H1 (cell line): ENCODE data around the gene CTLA4. TPM values are rescaled to one million over a fixed set of nuclear protein-coding genes. Genes with fewer than 3 reads are reported as not detected.

Source experiments
- CBX5 ChIP-seq: fragments of 300-800, 300-1000 bp; sonication (generic); IDR thresholded peaks from 2 replicates; pipeline ENCODE4 v1.7.1; 2016; ENCODE audit warnings: antibody characterized with exemption, low read length, low read depth
- CHD7 ChIP-seq: fragments of 300-600 bp; sonication (generic); IDR thresholded peaks from 2 replicates; pipeline ENCODE4 v1.7.1; 2012; ENCODE audit warnings: low read length, moderate library complexity, mild to moderate bottlenecking, inconsistent platforms; ENCODE audit not compliant: insufficient replicate concordance
- CTBP2 ChIP-seq: IDR thresholded peaks from 2 replicates; pipeline ENCODE4 v1.7.0; 2011; ENCODE audit warnings: borderline replicate concordance, mild to moderate bottlenecking, moderate library complexity, mixed read lengths, low read length; ENCODE audit not compliant: insufficient read depth, insufficient read length
- GTF2F1 ChIP-seq: IDR thresholded peaks from 2 replicates; pipeline ENCODE4 v1.6.1; 2012; ENCODE audit warnings: low read depth, low read length, improper control_type of control experiment, borderline replicate concordance
- KDM1A ChIP-seq: fragments of 200-600, 300-600 bp; sonication (generic); IDR thresholded peaks from 2 replicates; pipeline ENCODE4 v1.7.1; 2016; ENCODE audit warnings: mild to moderate bottlenecking, low read length, borderline replicate concordance
- POLR2A ChIP-seq, 2 experiments: IDR thresholded peaks; 1 replicate in 1 of 2; 2 replicates in 1 of 2; pipeline ENCODE4 v1.6.1; 2011; ENCODE audit warnings: low read depth in 2 of 2, low read length in 2 of 2, mild to moderate bottlenecking in 2 of 2; ENCODE audit errors: control extremely low read depth in 1 of 2
- POLR2AphosphoS5 ChIP-seq: IDR thresholded peaks from 2 replicates; pipeline ENCODE4 v1.6.1; 2011; ENCODE audit warnings: low read depth, low read length
- SAP30 ChIP-seq: fragments of 300-600 bp; sonication (generic); IDR thresholded peaks from 2 replicates; pipeline ENCODE4 v1.7.1; 2012; ENCODE audit warnings: low read length, moderate library complexity, mild to moderate bottlenecking, inconsistent platforms; ENCODE audit not compliant: insufficient read depth, insufficient replicate concordance
- YY1 ChIP-seq: IDR thresholded peaks from 2 replicates; pipeline ENCODE4 v1.6.1; 2011; ENCODE audit warnings: low read depth, mild to moderate bottlenecking, low read length
- polyA plus RNA-seq, 7 experiments: library from polyadenylated mRNA; depleted of rRNA in 3 of 7; stranded (reverse) in 5 of 7; unstranded in 2 of 7; fragments of >200 nt in 5 of 7; fragments of 200-250 nt in 2 of 7; gene quantifications; 1 replicate in 5 of 7; 2 replicates in 1 of 7; 4 replicates in 1 of 7; pipeline versions ENCODE4 v1.2.1 to v1.2.3, GENCODE V29; 2011 to 2013; ENCODE audit warnings: missing spikeins in 2 of 7, mixed read lengths in 2 of 7
- total RNA-seq: library from RNA; stranded (reverse); fragmentation: NEBNext Ultra II Directional; extraction: Animal tissue kit (Norgen Biotek cat#: 25700); gene quantifications from 2 replicates; pipeline ENCODE4 v1.2.1, GENCODE V29; 2021

CTLA4 gene
- total and polyA plus RNA-seq, 2 of the 8 experiments (the other 6 are each of a cell fraction or from before 2014, with no cell fraction given) = not detected

DNA sequence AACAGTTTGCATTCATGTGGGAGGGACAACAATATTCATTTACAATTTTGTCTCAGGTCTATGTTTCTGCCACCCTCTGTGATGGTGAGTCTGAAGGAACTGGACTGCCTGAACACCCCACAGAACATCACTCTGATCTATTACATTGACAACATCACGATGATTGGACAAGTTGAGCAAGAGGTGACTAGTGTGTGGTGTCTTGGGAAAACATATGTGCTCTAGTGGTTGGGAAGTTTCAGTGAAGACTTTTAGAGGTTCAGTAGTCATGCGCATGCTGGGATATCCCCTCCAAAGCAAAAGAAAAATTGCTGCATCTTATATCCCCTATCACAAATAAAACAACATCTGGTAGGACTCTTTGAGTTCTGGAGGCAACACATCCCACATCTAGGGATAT lies 18.6 kb upstream of the CTLA4 start (continued):
- TF ChIP-seq CHD7 (no peak), CTBP2 (no peak), POLR2AphosphoS5 (no peak), YY1 (no peak), KDM1A (no peak), GTF2F1 (no peak), CBX5 (no peak), POLR2A (IDR thresholded peaks at IDR 0.05; ENCODE audit: control extremely low read depth in 1 of 2, low read depth in 2 of 2, low read length in 2 of 2) (no peak), SAP30 (no peak)
